ENCODE data around the gene MATR3. TPM values are rescaled to one million over a fixed set of nuclear protein-coding genes. Genes with fewer than 3 reads are reported as not detected.

Gene MATR3, protein sequence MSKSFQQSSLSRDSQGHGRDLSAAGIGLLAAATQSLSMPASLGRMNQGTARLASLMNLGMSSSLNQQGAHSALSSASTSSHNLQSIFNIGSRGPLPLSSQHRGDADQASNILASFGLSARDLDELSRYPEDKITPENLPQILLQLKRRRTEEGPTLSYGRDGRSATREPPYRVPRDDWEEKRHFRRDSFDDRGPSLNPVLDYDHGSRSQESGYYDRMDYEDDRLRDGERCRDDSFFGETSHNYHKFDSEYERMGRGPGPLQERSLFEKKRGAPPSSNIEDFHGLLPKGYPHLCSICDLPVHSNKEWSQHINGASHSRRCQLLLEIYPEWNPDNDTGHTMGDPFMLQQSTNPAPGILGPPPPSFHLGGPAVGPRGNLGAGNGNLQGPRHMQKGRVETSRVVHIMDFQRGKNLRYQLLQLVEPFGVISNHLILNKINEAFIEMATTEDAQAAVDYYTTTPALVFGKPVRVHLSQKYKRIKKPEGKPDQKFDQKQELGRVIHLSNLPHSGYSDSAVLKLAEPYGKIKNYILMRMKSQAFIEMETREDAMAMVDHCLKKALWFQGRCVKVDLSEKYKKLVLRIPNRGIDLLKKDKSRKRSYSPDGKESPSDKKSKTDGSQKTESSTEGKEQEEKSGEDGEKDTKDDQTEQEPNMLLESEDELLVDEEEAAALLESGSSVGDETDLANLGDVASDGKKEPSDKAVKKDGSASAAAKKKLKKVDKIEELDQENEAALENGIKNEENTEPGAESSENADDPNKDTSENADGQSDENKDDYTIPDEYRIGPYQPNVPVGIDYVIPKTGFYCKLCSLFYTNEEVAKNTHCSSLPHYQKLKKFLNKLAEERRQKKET
- total RNA-seq = 120 TPM
- long read RNA-seq, full-length matches to known transcripts = 133 of 178 reads
- long read RNA-seq, partial matches to known transcripts = 9 of 178 reads
- long read RNA-seq, other reads (novel, unspliced or antisense) = 36 of 178 reads

DNA sequence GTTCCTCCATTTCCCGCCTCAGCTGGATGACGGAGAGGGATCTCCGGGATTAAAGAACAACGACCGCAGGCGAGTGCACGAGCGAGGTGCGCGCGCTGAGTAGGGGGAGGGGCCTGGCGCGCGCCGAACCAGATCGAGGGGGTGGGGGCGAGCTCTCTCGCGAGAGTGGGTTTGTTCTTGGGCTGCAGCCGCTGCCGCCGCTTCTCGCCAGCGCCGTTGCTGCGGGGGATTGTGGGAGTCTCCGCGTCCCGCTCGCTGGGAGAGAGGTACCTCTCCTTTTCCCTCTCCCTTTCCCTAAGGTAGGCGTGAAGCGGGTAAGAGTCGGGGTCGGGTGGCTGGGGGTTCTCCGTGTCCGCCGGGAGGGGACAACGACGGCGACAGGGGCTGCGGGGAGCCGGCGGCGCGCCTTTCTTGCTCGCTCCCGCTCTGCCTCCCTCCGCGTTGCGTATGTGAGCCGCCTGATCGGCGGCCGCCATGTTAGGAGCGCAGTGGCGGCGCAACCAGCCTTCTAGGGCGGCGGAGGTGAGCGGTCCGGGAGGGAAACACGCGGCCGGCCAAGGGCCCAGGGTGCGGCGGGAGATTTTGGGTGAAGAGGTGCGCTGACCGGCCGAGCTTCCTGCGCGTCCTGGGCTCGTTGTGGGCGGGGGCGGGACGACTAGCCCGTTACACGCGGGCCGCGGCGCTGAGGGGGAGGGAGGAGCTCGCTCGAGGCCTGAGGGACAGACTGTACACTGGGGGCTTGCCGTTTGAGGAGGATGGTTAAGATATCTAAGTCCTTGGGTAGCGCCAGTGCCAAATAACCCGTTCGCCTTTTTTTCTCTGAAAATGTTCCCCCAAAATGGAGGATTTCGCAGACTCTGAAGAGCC lies at the start of gene MATR3:
TSS of gene MATR3 (plus strand) at position 234 of the 867 bp plus-strand sequence. CDS start 13,676 bp downstream, outside the sequence.
- ATAC-seq = peak; percentile 96
- peak; percentile 97 for DNase-seq (ENCODE audit: missing footprints)
- intact Hi-C loops (cut with DNase I) = loop anchor here (1.0 to 5.0 kb wide), 3 partner anchors 20 to 94 kb away; partner anchors contain the start of genes MZB1 and PAIP2

DNA sequence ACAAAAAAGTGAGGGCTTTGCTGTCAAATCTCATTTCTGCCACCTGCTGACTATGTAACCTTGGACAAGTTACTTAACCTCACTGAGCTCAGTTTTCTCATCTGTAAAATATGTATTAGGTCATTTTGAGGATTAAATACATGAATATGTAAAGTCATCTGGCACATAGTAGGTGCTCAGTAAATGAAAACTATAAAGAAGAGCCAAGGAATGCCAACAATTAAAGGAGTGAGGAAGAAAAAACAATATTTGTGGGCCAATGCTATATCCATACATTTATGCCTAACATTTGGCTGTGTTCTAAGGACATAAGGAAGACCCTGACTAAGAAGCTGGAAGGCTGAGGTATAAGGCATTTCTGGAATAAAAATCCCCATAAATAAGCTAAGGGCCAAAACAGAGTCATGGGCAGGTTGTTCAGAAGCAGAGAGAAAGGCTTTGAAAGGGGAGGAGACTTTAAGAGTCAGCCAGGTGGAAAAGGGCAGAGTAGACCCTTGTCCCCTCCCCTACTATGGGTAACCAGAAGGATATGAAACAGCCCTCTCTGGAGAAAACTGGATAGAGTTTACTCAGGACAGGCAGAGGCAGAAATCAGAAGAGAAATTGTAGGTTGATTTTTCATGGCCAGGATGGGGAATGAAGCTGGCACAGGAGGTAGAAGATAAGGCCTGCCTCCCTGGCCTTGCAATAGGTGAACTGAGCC lies 47.8 kb upstream of the MATR3 start:
- intact Hi-C loops (cut with DNase I) = no loop called here
- ATAC-seq (no peak), DNase-seq (ENCODE audit: missing footprints) (no peak)

DNA sequence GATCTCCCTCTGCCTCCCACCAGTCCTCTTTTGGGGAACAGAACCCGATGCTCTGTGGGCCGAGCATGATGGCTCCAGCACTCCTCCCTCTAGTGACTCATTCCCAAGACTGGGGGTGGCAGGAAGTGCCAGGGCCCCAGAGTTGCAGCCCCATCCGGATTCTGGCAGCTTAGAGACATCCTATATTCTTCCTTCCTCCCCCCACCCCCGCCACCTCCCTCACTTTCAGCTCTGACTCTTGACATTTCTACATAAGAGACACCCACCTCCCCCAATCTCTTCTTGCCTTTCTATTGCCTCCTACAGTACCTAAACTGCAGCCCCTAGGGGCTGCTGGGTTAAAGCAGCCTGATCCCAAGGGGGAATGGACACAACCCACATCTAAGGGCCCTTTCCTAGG lies 47.1 kb upstream of the MATR3 start:
- ATAC-seq (no peak), DNase-seq (ENCODE audit: missing footprints) (no peak)
- intact Hi-C loops (cut with DNase I) = no loop called here

DNA sequence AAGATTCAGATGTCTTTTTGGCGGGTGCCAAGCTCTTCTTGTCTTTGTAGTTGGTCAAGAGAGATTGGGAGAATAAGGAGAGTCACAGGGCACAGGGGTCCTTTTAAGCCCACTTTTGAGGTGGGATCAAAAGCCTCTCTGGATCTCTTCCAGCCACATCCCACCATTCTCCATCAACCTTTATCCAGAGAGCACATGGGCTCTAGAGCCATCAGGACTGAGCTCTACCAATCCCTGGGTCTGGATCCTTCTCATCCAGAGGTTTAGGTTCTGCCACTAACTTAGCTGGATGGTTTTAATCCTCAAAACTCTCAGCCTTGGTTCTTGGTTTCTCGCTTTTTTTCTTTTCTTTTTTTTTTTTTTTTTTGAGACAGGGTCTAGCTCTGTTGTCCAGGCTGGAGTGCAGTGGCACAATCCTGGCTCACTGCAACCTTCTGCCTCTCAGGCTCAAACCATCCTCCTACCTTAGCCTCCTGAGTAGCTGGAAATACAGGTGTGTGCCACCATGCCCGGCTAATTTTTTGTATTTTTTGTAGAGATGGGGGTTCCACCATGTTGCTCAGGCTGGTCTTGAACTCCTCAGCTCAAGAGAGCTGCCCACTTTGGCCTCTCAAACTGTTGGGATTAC lies 44.6 kb upstream of the MATR3 start:
- intact Hi-C loops (cut with DNase I) = no loop called here
- DNase-seq (ENCODE audit: missing footprints) (no peak), ATAC-seq (no peak)

DNA sequence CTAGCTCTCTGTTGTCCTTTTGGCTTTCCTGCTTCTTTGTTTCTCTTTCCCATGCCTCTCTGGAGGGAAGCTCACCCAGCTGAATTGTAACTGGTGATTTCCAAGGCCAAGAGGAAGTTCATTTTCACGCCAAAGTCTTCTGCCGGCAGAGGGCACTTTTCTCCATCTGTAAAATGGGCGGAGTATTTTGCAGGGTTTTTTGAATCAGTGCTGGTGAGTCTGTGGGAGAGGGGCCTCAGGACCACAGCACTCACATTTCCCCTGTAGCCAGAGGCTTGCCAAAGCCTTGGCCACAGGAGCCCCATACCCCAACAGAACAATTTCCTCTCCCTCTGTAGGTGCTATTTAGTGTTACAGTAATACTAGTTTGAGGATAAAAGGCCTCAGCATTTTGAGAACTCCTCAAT lies 42.3 kb upstream of the MATR3 start:
- no peak for ATAC-seq
- no peak for DNase-seq (ENCODE audit: missing footprints)
- intact Hi-C loops (cut with DNase I) = no loop called here

DNA sequence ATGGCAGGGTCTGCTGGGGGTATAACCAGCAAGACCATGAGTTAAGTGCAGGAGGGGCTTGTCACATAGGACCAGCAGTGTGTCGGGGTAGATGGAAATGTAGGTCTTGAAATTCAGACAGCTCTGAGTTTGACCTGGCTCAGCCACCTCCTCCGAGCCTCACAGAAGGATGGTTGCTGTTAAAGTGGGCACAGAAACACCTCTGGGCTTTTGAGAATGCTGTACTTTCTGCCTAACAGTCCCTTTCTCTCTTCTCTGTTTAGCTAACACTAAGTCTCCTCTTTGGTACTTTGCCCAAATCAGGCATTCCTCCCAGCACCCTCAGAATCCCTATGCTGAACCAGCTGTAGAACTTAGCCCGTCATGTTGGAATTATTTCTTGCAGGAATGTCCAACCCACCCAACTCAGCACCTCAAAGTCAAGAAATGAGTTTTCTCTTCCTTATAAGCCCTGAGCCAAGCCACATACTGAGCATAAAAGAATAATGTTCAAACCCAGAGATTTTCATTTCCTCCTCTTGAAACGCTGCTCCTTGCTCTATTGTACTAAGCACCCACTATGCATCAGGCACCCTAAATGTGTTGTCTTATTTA lies 41.7 kb upstream of the MATR3 start:
- DNase-seq (ENCODE audit: missing footprints) = no peak
- intact Hi-C loops (cut with DNase I) = no loop called here
- no peak for ATAC-seq

DNA sequence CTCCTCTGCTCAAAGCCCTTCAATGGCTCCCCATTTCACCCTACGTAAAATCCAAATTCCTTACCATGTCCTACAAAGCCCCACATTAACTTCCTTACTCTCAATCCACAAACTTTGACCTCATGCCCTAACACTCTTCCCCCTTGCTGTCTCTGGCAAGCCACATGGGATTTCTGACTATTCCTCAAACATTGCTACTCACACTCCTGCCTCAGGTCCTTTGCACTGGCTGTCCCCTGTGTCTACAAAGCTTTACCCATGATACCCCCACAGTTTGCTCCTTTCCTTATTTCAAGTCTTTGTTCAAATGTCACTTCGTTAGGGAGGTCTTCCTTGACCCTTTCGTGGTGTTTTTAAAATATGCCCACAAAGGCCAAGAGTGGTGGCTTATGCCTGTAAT lies 40.4 kb upstream of the MATR3 start:
- intact Hi-C loops (cut with DNase I) = no loop called here
- DNase-seq (ENCODE audit: missing footprints) (no peak), ATAC-seq (no peak)

DNA sequence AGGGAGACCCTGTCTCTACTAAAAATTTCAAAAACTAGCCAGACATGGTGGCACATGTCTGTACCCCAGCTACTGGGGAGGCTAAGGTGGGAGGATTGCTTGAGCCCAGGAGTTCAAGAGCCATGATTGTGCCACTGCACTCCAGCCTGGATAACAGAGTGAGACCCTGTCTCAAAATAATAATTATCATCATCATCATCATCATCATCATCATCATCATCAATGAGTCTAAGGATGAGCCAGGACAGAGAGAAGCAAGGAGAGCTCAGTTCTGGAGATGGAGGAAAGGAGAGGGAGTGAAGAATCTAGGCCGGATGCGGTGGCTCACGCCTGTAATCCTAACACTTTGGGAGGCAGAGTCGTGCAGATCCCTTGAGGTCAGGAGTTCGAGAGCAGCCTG lies 36.7 kb upstream of the MATR3 start:
- intact Hi-C loops (cut with DNase I) = no loop called here
- DNase-seq (ENCODE audit: missing footprints) (no peak), ATAC-seq (no peak)

DNA sequence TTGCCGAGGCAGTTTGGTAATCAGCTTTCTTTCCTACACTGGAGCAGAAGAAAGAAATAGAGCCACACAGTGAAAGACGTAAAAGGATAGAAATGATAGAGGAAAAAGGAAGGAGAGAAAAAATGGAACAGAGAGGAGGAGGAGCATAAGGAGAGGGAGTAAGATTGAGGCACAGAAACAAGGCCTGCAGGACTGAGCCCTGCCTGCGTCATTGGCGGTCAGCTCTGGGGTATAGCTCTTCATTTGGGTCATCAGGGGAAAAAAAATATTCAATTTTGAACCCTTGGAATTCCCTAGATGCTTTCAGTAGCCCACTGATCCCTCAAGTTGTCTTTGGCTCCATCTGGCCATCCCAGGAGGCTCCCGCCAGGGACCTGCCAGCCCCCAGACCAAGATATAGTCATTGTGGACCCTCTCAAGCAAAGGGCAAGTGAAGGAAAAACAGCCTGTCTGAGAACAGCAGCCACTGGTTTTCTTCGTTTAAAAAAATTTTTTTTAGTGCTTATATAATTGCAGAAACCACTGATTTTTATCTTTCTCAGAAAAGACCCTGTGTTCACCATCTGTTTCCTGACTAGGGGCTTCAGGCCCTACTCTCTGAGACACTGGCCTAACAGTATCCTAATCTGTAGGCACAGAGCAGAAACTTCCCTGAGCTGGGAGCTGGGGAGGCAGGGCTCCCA lies 31.3 kb upstream of the MATR3 start:
- ATAC-seq = no peak

DNA sequence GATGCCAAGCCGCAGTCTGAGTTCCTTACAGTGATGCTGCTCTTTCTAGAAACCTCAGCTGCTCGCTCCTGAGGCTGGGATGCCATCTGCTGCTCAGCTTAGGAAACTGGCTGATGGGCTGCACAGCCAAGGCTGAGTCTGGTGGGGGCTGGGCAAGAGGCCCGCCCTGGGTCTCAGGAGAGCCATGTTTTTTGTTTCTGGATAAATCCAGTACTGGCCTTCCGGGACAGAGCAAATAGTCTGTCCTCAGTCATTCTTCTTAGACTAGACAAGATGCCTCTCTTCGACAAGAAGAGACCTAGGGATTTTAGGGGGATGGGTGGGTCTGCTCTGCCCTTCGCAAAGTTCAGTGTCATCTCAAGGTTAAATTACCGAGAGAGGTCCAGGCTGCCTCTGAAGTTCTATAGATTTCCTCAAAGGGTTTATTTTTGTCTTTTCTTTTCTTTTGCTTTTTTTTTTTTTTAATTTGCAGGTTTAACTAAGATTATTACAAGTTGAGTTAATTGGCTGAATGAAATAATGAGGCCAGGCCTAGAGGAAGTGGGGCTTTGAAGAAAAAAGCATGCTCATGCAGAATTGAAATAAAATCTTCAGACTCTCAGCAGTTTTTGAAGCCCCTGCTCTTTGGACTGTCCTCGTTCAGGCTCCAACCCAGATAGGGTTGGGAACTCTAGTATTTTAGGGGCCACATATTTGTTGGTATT lies 30.6 kb upstream of the MATR3 start:
- ATAC-seq = peak; percentile 99
- intact Hi-C loops (cut with DNase I) = loop anchor here (2.0 to 5.0 kb wide), 4 partner anchors 66 to 684 kb away; partner anchors contain the start of gene SIL1
- peak; percentile 91 for DNase-seq (ENCODE audit: missing footprints)

More for the DNA sequence above, 31.3 kb upstream of the MATR3 start:
- DNase-seq (ENCODE audit: missing footprints) = no peak
- intact Hi-C loops (cut with DNase I) = loop anchor here (2.0 to 5.0 kb wide), 4 partner anchors 65 to 683 kb away; partner anchors contain the start of gene SIL1

DNA sequence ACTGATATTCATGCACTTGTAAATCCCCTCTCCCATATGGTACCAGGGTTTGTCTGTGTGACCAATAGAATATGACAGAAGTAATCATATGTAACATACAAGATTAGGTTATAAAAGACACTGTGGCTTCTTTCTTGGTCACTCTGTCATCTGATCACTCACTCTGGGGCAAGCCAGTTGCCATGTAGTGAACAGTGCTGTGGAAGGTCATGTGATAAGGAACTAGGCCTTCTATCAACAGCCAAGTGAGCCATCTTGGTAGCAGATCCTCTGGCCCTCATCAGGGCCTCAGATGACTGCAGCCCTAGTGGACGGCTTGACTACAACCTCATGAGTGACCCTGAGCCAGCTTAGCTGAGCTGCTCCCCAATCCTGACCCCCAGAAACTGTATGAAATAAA lies 30.0 kb upstream of the MATR3 start:
- ATAC-seq = no peak
- intact Hi-C loops (cut with DNase I) = loop anchor here (2.0 to 5.0 kb wide), 4 partner anchors 66 to 685 kb away; partner anchors contain the start of gene SIL1

DNA sequence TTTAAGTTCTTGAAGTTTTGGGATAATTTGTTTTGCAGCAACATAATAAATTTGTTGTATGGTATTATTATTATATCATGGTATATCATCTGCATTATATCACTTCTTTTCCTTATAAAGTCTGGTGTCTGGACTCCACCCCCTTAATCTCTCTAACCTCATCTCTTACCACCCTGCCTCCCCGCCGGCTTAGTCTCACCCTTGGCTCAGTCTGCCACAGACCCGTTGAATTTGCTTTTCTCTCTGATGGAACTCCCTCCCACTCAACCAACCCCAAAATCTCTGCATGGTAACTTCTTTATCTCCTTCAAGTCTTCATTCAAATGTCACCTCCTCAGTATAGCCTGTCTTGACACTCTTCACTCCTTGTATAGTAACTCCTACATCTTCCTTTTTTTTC lies 29.6 kb upstream of the MATR3 start:
- no peak for ATAC-seq
- intact Hi-C loops (cut with DNase I) = loop anchor here (2.0 to 5.0 kb wide), 4 partner anchors 67 to 685 kb away; partner anchors contain the start of gene SIL1
- DNase-seq (ENCODE audit: missing footprints) = no peak

More for the DNA sequence above, 30.0 kb upstream of the MATR3 start:
- no peak for DNase-seq (ENCODE audit: missing footprints)

DNA sequence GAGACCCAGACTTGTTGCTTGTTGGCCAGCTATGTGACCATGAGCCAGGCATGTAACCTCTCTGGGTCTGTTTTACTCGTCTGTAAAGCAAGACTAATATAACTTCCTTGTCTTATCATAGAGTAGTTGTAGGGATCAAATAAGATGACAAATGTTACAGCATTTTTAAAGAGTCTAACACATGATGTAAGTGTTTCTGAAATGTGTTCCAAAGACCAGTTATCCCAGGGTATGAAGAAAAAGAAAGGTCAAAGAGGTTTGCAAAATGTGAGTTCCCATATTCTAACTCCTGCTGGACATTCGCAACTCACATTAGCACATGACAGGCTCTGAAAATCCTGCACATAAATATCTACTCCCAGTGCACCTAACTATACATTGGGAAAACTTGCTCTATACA lies 28.5 kb upstream of the MATR3 start:
- intact Hi-C loops (cut with DNase I) = loop anchor here (5.0 kb wide), 1 partner anchor 128 kb away; no protein-coding TSS in a partner anchor
- ATAC-seq (no peak), DNase-seq (ENCODE audit: missing footprints) (no peak)

DNA sequence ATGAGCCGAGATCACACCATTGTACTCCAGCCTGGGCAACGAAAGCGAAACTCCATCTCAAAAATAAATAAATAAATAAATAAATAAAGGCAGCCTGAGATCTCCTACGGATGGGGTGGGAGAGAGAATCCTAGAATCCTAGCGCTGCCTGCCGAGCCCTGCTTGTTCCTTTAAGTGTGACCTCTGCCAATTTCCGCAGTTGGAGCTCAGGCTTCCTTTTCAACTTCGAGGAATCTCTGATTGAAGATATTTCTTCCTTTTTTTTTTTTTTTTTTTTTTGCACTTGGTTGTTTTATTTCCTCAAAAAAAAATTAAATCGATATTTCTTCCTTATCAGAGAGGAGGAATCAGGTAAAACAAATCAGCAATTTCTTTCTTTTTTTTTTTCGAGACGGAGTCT lies 27.3 kb upstream of the MATR3 start:
- ATAC-seq = no peak
- no peak for DNase-seq (ENCODE audit: missing footprints)
- intact Hi-C loops (cut with DNase I) = loop anchor here (5.0 kb wide), 1 partner anchor 129 kb away; no protein-coding TSS in a partner anchor

DNA sequence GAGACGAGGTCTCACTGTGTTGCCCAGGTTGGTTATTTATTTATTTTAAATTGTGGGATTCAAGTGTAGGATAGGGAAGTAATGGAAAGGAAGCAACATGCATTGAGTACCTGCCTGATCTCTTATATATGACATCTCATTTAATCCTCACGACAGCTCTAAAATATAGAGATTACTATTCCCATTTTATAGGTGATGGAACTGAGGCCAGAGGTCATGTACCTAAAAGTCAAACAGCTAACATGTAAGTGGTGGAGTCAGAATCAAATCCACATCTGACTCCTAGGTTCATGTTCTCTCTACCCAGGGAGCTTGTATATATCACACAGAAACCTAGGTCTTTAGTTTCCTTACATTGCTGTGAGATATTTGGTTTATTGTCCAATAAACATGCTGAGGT lies 26.1 kb upstream of the MATR3 start:
- intact Hi-C loops (cut with DNase I) = loop anchor here (5.0 kb wide), 1 partner anchor 130 kb away; no protein-coding TSS in a partner anchor
- no peak for DNase-seq (ENCODE audit: missing footprints)
- ATAC-seq = no peak
